GM18520 (cell line): ENCODE measurements around the gene RRBP1.

Source experiments
- ATAC-seq: cut with Tn5 transposase; IDR thresholded peaks from one replicate; pipeline ENCODE4 v1.9.1; 2021; ENCODE audit not compliant: unreplicated experiment

The RRBP1 gene

GRCh38 chr20:17651129-17651759 is 30.8 kb downstream of the RRBP1 start:
- no peak for ATAC-seq

DNA sequence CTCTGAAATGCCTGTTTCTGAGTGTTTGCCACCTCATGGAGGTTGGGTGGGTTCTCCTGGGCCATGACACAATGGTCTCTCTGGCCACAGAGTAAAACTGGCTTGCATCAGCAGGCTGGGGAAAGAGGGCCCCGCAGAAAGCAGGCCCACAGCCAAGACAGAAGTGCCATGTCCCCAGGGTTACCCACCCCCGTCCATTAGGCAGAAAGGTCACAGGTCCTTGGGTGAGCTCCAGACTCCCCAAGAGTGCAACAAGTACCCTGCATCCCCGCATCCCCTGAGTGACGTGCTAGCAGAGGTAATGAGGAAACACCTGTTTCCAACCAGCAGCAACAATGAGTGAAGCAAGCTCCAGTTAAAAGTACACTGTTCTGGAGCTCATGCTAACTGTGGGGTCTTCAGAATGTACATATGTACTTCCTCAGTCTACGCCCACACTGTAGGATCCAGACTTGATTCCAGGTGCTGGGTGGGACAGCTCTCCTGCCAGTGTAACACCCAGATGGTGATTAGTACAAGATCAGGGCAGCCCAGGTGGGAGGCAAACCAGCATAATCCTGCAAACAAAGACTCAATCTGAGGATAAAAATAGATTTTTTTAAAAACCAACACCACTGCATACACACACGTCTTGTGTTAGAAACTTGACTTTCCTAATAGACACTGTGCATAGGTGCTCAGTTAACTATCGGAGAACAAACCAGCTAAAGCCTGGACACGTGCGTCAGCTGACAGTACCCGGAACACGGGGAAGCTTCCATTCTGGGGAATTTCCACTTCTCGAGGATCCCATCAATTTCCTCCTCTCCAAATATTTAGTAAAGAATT is 31.5 kb downstream of the RRBP1 start:
- ATAC-seq: no peak

DNA sequence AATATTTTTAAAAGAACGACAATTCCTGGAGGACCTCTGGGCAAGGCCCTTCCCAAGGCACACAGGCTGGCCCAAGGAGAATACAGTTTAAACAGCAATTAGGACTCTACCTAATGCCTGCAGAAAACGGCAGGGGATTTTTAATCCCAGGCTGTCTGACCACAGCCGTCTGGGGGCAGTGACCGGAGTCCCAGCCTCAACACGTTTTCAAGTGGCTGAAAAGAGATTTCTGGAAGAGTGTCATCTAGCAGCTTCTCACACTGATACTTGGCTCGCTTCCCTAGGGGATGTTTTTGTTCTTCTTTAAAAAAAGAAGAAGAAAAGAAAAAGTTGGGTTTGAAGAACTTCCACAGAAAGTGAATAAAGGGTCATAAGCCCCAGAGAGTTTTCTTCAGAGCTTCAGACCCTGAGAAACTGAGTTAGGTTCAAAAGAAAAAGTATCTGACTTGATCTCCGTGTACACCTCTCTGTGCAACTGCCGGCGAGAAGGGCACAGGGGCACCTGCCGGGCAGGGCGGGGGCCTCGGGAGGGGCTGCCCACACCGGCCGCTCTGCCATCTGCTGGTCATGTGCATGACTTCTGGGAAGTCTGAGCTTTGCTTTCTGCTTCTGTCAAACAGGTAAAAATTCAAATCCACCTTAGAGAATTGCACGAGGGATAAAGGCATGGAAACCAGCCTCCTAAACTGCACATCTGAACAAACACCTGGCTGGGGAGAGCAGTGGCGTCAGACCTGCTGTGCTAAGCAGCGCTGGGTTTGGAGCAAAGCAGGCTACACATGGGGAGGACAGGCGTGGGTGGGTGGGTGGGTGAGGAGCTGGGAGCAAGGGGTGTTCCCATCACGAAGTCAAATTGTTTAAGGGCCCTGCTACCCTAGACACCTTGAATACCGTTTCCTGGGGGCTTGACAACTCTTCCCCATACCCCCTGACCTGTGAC is 33.0 kb downstream of the RRBP1 start:
- no peak for ATAC-seq

DNA sequence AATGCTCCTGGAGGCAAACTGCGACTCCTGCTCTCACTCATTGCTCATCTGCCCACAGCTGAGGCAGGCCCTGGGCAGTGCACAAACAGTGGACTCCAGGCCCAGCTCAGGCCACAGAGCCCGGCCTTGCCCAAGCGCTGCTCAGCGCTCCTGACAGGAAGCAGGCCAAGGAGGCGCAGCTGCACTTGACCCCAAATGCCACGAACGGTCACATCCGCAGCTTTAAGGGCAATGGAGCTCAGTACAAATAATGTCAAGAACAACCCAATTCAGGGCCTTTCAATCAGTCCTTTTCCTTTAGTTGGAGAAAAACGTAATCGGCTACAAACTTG is 33.8 kb downstream of the RRBP1 start:
- no peak for ATAC-seq

GRCh38 chr20:17647391-17648314 is 34.4 kb downstream of the RRBP1 start:
- no peak for ATAC-seq

DNA sequence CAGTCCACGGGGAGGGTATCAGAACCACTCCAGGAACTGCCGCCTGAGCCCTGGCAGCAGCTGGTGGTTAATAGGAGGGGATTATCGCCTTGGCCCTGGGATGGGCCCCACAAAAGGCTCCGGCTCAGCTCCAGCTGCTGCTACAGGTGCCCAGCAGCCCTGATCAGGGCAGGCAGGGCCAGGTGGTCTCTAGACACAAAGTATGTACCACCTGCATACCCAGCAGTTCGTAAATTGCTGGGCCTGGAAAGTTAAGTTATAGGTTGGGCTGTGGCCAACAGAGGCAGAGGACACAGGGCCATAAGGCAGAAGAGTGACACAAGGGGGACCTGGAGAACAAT is 35.1 kb downstream of the RRBP1 start:
- ATAC-seq: no peak

DNA sequence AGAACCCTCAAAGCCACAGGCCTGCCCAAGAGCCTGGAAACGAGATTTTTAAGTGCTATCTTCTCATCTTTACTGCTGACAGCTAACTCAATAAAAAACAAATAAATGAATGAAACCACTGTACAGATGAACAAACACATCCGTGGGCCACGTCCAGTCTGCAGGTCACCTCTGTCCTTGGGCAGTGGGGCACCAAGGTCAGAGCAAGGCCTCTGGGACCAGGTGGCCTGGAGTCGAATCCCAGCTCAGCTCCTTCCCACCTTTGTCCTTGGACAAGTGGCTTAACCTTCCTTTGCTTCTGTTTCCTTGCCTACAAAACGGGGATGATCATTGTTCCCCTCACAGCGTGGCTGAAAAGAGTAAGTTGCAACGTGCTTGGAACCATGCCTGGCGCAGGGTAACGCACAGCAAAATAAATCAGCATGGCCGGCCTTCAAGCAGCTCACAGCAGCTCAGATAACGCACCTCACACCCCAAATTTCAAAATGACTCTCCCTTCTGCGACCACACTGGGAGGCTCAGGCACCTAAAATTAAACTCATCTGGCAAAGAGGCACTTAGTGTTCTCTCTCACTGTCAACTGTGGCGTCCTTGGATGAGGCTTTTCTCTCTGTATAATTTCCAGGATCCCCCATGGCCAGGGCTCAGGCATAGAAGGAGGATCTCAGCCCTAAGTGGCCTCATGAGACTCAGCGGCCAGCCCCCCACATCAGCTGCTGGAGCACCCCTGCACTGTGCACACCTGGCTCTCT is 35.7 kb downstream of the RRBP1 start:
- no peak for ATAC-seq

- ATAC-seq: no peak
Observed at GRCh38 chr20:17645546-17646208, 36.4 kb downstream of the RRBP1 start.

GRCh38 chr20:17645010-17645409 is 37.0 kb downstream of the RRBP1 start:
- no peak for ATAC-seq

DNA sequence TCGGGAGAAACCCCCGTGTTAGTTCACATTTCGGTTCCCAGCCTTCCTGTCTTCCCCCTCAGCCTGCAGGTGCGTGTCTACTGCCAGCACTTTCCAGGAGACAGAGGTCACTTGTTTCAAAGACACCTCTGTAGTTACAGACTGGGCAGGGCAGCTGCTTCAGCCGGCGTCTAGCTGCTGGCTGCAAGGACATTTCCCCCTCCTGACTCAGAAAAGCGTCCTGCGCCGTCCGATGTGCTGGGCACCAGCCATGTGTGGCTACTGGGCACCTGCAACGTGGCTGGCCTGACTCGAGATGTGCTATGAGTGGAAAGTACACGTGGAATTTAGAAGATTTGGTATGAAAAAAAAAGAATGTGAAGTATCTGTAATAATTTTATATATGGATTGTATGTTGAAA is 37.6 kb downstream of the RRBP1 start:
- no peak for ATAC-seq

DNA sequence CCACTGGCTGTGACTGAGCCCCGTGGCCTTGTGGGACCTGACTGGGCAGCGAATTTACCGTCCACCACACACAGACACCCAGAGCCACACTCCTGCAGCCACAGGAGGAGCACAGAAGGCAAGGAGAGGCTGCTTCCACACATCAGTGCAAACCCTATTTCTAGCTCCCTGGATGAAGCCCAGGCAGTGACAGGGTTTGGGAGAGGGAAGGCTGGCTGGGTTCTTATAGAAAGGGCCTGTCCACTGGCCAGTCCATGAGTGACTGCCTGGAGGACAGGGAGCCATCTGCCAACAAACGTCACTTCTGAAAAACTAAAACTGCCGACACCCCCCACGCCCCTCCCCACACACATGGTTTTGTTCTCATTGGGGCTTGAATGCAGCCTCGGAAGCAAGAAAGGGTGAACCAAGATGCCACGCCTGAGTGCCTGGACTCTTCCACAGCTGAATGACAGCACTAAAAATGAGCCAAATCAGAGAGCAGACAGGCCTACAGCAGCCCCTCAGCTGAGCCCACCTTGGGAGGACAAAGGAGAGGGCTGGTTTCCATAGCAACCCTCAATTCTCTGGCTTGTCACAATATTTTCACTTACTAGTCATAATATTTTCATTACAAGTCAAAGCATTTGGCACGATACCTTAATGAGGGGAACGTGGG is 38.4 kb downstream of the RRBP1 start:
- ATAC-seq: no peak

DNA sequence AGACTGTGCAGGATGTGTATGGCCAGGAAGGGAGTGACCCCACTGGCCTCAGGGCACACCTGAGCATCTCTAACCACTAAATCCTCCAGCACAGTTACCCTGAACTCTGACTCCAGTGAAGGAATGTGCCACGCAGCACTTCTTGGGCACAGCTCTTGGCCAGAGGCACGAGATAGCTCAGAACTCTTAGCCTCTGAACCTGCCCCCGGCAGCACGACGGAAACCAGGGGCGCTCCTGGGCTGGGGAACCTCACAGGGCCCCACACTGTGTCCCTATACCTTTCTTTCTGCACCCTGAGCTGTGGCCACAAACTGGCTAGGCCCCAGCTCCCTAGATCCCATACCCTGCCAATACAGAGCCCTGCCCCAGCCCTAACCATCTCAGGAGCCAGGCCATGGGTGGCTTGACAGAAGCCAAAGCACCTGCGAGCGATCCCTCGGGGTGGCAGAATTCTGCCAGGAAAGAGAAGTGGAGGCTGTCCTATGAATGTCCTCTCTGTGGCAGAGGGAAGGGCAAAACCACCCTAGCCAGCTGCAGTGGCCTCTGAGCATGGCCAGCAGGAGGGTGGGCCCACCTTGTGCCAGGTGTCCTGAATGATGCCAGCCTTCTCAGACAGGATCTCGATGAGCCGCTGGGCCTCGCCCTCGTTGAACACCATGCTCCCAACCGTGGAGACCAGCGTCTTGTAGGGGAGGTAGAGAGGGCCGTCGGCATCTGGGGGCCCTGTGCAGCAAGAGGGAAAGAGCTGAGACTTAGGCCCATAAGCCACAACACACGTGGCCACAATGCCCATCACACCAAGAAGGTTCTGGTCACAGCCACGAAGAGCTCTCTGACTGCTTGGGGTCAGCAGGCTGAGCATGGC is 39.4 kb downstream of the RRBP1 start:
- no peak for ATAC-seq

GRCh38 chr20:17641993-17642392 is 40.0 kb downstream of the RRBP1 start:
- ATAC-seq: no peak

- no peak for ATAC-seq
Observed at GRCh38 chr20:17641520-17641964, 40.5 kb downstream of the RRBP1 start.

DNA sequence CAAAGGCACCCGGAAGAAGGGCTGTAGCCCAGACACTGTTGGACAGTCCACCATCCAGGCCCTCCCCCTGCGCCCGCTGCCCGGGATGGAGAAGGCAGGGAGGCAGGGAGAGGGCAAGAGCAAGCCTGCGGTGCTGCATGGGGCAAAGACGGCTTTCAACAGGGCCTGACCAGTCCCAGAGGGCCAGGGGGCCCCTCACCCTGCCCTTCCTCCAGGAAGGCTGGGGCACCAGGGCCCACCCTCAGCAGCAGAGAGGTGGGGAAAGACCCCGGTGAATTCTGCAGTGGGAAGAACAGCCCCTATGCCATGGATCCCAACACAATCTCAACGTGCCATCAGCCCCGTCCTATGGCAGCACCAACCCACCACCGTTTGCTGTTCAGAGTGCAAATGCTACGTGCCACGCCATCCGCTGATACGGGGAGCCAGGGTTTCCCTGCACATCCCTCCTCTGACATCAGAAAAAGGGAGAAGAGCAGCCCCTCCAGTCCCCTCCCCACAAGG is 41.1 kb downstream of the RRBP1 start:
- no peak for ATAC-seq

- ATAC-seq: no peak
Observed at GRCh38 chr20:17640146-17640874, 41.7 kb downstream of the RRBP1 start.

- no peak for ATAC-seq
Observed at GRCh38 chr20:17638835-17639407, 43.1 kb downstream of the RRBP1 start.
